Endothelial cell of umbilical vein (primary cell): ENCODE results near the gene ERBIN. TPM values are rescaled to one million over a fixed set of nuclear protein-coding genes. Genes with fewer than 3 reads are reported as not detected.

Experiments used
- BruUV-seq: library from RNA; stranded (reverse); fragments of 400-500 nt; replicated peaks from 2 replicates; lab custom pipeline; 2021; lab: Mats Ljungman, UMichigan
- CTCF ChIA-PET: fragments of 300-600, 350-600 bp; sonication (Branson Sonifier 250); formaldehyde crosslinking; loops from one replicate; lab custom pipeline; 2021; ENCODE audit warnings: antibody characterized with exemption, inconsistent platforms; lab: Charles Lee
- POLR2A ChIA-PET: fragments of 300-600, 350-600 bp; sonication (Branson Sonifier 250); formaldehyde crosslinking; loops from one replicate; lab custom pipeline; 2021; ENCODE audit warnings: antibody characterized with exemption, inconsistent platforms; lab: Charles Lee
- DNase-seq: peaks from one replicate; pipeline ENCODE4 v3.0.0-alpha.2; 2011; ENCODE audit warnings: low read depth, low spot score
- FAIRE-seq: peaks from 2 replicates; lab custom pipeline; 2011; peaks lifted over from hg19 to GRCh38; lab: Jason Lieb, UNC
- H2AFZ ChIP-seq: 2 replicates; pipeline ENCODE4 v1.6.0; 2012; ENCODE audit warnings: low read depth, low read length, control low read depth, inconsistent platforms
- H3K27ac ChIP-seq: 2 replicates; pipeline ENCODE4 v1.5.1; 2011; ENCODE audit warnings: low read depth, mild to moderate bottlenecking, control low read depth, low read length, moderate library complexity; ENCODE audit not compliant: insufficient read depth
- H3K27me3 ChIP-seq, 2 experiments: 2 replicates each; pipeline versions ENCODE4 v1.6.0 to v1.6.1; 2011; ENCODE audit warnings: low read length in 2 of 2, mixed read lengths in 1 of 2; ENCODE audit not compliant: control insufficient read depth in 2 of 2, insufficient read depth in 2 of 2
- H3K36me3 ChIP-seq, 2 experiments: 2 replicates in 1 of 2; 3 replicates in 1 of 2; pipeline ENCODE4 v1.5.1; 2011; ENCODE audit warnings: low read length in 2 of 2, mild to moderate bottlenecking in 1 of 2, moderate library complexity in 1 of 2; ENCODE audit not compliant: control insufficient read depth in 2 of 2, insufficient read depth in 2 of 2; ENCODE audit errors: extremely low read depth in 1 of 2
- H3K4me1 ChIP-seq: 3 replicates; pipeline ENCODE4 v1.5.1; 2011; ENCODE audit warnings: mild to moderate bottlenecking, low read length; ENCODE audit not compliant: control insufficient read depth, insufficient read depth; ENCODE audit errors: extremely low read depth
- H3K4me2 ChIP-seq: 2 replicates; pipeline ENCODE4 v1.6.1; 2011; ENCODE audit warnings: low read length, control low read depth, mixed read lengths; ENCODE audit not compliant: insufficient read depth
- H3K4me3 ChIP-seq, 3 experiments: fragments of 200-600 bp in 1 of 3; sonication (generic), shearing (Covaris generic) in 1 of 3; replicated peaks in 1 of 3; 2 replicates each; pipeline ENCODE4 v1.5.1; 2011 to 2016; ENCODE audit warnings: control low read depth in 3 of 3, low read length in 3 of 3, mild to moderate bottlenecking in 2 of 3, inconsistent platforms in 1 of 3, low read depth in 1 of 3, moderate library complexity in 1 of 3; ENCODE audit not compliant: insufficient read depth in 1 of 3
- H3K79me2 ChIP-seq: 2 replicates; pipeline ENCODE4 v1.6.0; 2012; ENCODE audit warnings: low read length, inconsistent platforms; ENCODE audit not compliant: control insufficient read depth, insufficient read depth
- H3K9ac ChIP-seq: replicated peaks from 2 replicates; pipeline ENCODE3; 2011; ENCODE audit warnings: low read length, control low read depth; ENCODE audit not compliant: insufficient read depth; ENCODE audit errors: extremely low read depth
- H3K9me1 ChIP-seq: replicated peaks from 3 replicates; pipeline ENCODE4 v1.6.0; 2011; ENCODE audit warnings: mild to moderate bottlenecking, low read length; ENCODE audit not compliant: control insufficient read depth, insufficient read depth; ENCODE audit errors: extremely low read depth
- H3K9me3 ChIP-seq: replicated peaks from 2 replicates; pipeline ENCODE4 v1.5.1; 2012; ENCODE audit warnings: low read length, inconsistent platforms; ENCODE audit not compliant: control insufficient read depth, insufficient read depth
- H4K20me1 ChIP-seq: replicated peaks from 2 replicates; pipeline ENCODE3; 2011; ENCODE audit warnings: mild to moderate bottlenecking, low read length; ENCODE audit not compliant: control insufficient read depth, insufficient read depth; ENCODE audit errors: extremely low read depth
- CTCF ChIP-seq, 2 donors: IDR thresholded peaks; 1 replicate in 1 of 2; 2 replicates in 1 of 2; pipeline ENCODE4 v1.5.1; 2011; ENCODE audit warnings: low read length in 2 of 2, mild to moderate bottlenecking in 2 of 2, moderate library complexity in 2 of 2, control low read depth in 1 of 2, inconsistent platforms in 1 of 2, low read depth in 1 of 2; ENCODE audit not compliant: insufficient read depth in 1 of 2; ENCODE audit errors: extremely low read depth in 1 of 2
- EZH2 ChIP-seq: IDR thresholded peaks from 2 replicates; pipeline ENCODE4 v1.6.1; 2012; ENCODE audit warnings: borderline replicate concordance, low read depth, mild to moderate bottlenecking, moderate library complexity, low read length, inconsistent platforms; ENCODE audit not compliant: severe bottlenecking
- FOS ChIP-seq: IDR thresholded peaks from 2 replicates; pipeline ENCODE4 v1.6.1; 2011; ENCODE audit warnings: mild to moderate bottlenecking, low read length, moderate library complexity, borderline replicate concordance; ENCODE audit not compliant: insufficient read depth
- GATA2 ChIP-seq: IDR thresholded peaks from 2 replicates; pipeline ENCODE4 v1.7.0; 2011; ENCODE audit warnings: low read depth, mild to moderate bottlenecking, moderate library complexity, mixed read lengths, low read length; ENCODE audit not compliant: insufficient read length, insufficient read depth
- JUN ChIP-seq: IDR thresholded peaks from 2 replicates; pipeline ENCODE4 v1.6.1; 2011; ENCODE audit warnings: borderline replicate concordance, low read depth; ENCODE audit not compliant: insufficient read length, insufficient read depth
- MAX ChIP-seq: IDR thresholded peaks from 2 replicates; pipeline ENCODE4 v1.6.1; 2011; ENCODE audit not compliant: insufficient read depth, insufficient read length
- MYC ChIP-seq: IDR thresholded peaks from one replicate; pipeline ENCODE4 v1.6.1; 2011; ENCODE audit warnings: mild to moderate bottlenecking, low read depth, low read length
- POLR2A ChIP-seq: IDR thresholded peaks from 2 replicates; pipeline ENCODE4 v1.6.1; 2012; ENCODE audit warnings: low read depth, mild to moderate bottlenecking, control low read depth, low read length
- POLR2AphosphoS5 ChIP-seq: IDR thresholded peaks from 2 replicates; pipeline ENCODE4 v1.6.1; 2012; ENCODE audit warnings: low read depth, mild to moderate bottlenecking, control low read depth, low read length, moderate library complexity; ENCODE audit not compliant: insufficient read depth
- dilution Hi-C: fragments of 300-500 bp; cut with MboI; formaldehyde crosslinking; loops from one replicate; pipeline ENCODE4 v1.15.0; 2019; ENCODE audit warnings: low sequenced_read_pairs; ENCODE audit not compliant: extremely low pct_ligation_motif_present
- intact Hi-C: fragments of 100-400 bp; cut with micrococcal nuclease; formaldehyde crosslinking; loops from one replicate; pipeline ENCODE4 v1.10.0; 2022
- polyA plus RNA-seq, 4 experiments: library from polyadenylated mRNA; depleted of rRNA in 3 of 4; stranded (reverse) in 3 of 4; unstranded in 1 of 4; fragments of >200 nt; gene quantifications; 2 replicates each; pipeline versions ENCODE4 v1.2.1 to v1.2.3, GENCODE V29; 2011 to 2012; ENCODE audit warnings: missing spikeins in 1 of 4
- total RNA-seq: library from RNA; stranded (reverse); gene quantifications from 2 replicates; pipeline ENCODE4 v1.2.3, GENCODE V29; 2021

The ERBIN gene
- total and polyA plus RNA-seq, 2 donors (not counting 3 experiments of a cell fraction or from before 2014, with no cell fraction given): 8.1 to 55.6 TPM

GRCh38 chr5:65912311-65912710 is 14.1 kb upstream of the ERBIN start:
- Histone ChIP-seq H3K4me2 (no peak overlapping the region), H3K9me1 (no peaks in the 10 kb centered on the region), H4K20me1 (no peaks in the 10 kb centered on the region), H3K9me3 (no peaks in the 10 kb centered on the region), H3K9ac (no peak overlapping the region), H3K27me3 (no peaks in the 10 kb centered on the region), H3K4me1 (no peaks in the 10 kb centered on the region), H3K4me3 (no peak overlapping the region), H2AFZ (no peak overlapping the region), H3K79me2 (no peaks in the 10 kb centered on the region), H3K27ac (no peak overlapping the region), H3K36me3 (no peaks in the 10 kb centered on the region)
- FAIRE-seq (no peak), DNase-seq (no peak)
- BruUV-seq: no TSS peak
- dilution Hi-C loops (no loop called here), intact Hi-C loops (no loop called here)
- ChIA-PET POLR2A (no interaction called here), CTCF (no interaction called here)
- TF ChIP-seq MAX (no peak), MYC (no peak), GATA2 (no peak), JUN (no peak), FOS (no peak), EZH2 (no peak), CTCF (IDR thresholded peaks at IDR 0.05; ENCODE audit: extremely low read depth in 1 of 2, insufficient read depth in 1 of 2, low read depth in 1 of 2, low read length in 2 of 2) (no peak), POLR2AphosphoS5 (no peak), POLR2A (no peak)
